ENCODE measurements around the gene SAA4.
"Not testable (repeated sequence)": the region's sequence is repeated elsewhere in the genome, so short reads cannot be mapped to it uniquely, and the experiment has no call there.

SAA4 gene

GRCh38 chr11:18246379-18247190 is 10.0 kb upstream of the SAA4 start:
- DNase-seq: peak; percentile 76

GRCh38 chr11:18245396-18245795 is 8.8 kb upstream of the SAA4 start:
- DNase-seq: no peak

- peak; percentile 86 for DNase-seq
Measured at GRCh38 chr11:18243783-18244362, 7.3 kb upstream of the SAA4 start.

GRCh38 chr11:18239655-18240054 is 3.1 kb upstream of the SAA4 start:
- DNase-seq: no peak

- no peak for DNase-seq
Measured at GRCh38 chr11:18235394-18236334, 938 bp downstream of the SAA4 start.

- DNase-seq: no peak
Measured at GRCh38 chr11:18233912-18234311, 2.7 kb downstream of the SAA4 start.

GRCh38 chr11:18230859-18231258 is 5.7 kb downstream of the SAA4 start:
- no peak for DNase-seq

- no peak for DNase-seq
Measured at GRCh38 chr11:18229501-18229900, 7.1 kb downstream of the SAA4 start.

GRCh38 chr11:18225913-18226312 is 10.7 kb downstream of the SAA4 start:
- DNase-seq: no peak

- DNase-seq: no peak
Measured at GRCh38 chr11:18223591-18224387, 12.8 kb downstream of the SAA4 start.

- no peak for DNase-seq
Measured at GRCh38 chr11:18222814-18223421, 13.7 kb downstream of the SAA4 start.

GRCh38 chr11:18221274-18221876 is 15.2 kb downstream of the SAA4 start:
- no peak for DNase-seq

GRCh38 chr11:18209058-18209457 is 27.5 kb downstream of the SAA4 start:
- no peak for DNase-seq

- DNase-seq: no peak
Measured at GRCh38 chr11:18204771-18205170, 31.8 kb downstream of the SAA4 start.

GRCh38 chr11:18204220-18204619 is 32.4 kb downstream of the SAA4 start:
- DNase-seq: no peak

GRCh38 chr11:18203723-18204122 is 32.9 kb downstream of the SAA4 start:
- peak; percentile 21 for DNase-seq

GRCh38 chr11:18197738-18198137 is 38.9 kb downstream of the SAA4 start:
- DNase-seq: not testable (repeated sequence)

- no peak for DNase-seq
Measured at GRCh38 chr11:18196532-18196931, 40.1 kb downstream of the SAA4 start.

GRCh38 chr11:18193010-18193409 is 43.6 kb downstream of the SAA4 start:
- DNase-seq: peak; percentile 11

GRCh38 chr11:18191376-18191775 is 45.2 kb downstream of the SAA4 start:
- DNase-seq: no peak

GRCh38 chr11:18189476-18190245 is 46.9 kb downstream of the SAA4 start:
- not testable (repeated sequence) for DNase-seq
